HG02678 (cell line): ENCODE measurements around the gene NADSYN1.
"Not testable (repeated sequence)": the region's sequence is repeated elsewhere in the genome, so short reads cannot be mapped to it uniquely, and the experiment has no call there.

Experiments used
- ATAC-seq: cut with Tn5 transposase; IDR thresholded peaks from one replicate; pipeline ENCODE4 v1.9.1; 2021; ENCODE audit warnings: mild to moderate bottlenecking, moderate library complexity; ENCODE audit not compliant: unreplicated experiment

NADSYN1 gene

DNA sequence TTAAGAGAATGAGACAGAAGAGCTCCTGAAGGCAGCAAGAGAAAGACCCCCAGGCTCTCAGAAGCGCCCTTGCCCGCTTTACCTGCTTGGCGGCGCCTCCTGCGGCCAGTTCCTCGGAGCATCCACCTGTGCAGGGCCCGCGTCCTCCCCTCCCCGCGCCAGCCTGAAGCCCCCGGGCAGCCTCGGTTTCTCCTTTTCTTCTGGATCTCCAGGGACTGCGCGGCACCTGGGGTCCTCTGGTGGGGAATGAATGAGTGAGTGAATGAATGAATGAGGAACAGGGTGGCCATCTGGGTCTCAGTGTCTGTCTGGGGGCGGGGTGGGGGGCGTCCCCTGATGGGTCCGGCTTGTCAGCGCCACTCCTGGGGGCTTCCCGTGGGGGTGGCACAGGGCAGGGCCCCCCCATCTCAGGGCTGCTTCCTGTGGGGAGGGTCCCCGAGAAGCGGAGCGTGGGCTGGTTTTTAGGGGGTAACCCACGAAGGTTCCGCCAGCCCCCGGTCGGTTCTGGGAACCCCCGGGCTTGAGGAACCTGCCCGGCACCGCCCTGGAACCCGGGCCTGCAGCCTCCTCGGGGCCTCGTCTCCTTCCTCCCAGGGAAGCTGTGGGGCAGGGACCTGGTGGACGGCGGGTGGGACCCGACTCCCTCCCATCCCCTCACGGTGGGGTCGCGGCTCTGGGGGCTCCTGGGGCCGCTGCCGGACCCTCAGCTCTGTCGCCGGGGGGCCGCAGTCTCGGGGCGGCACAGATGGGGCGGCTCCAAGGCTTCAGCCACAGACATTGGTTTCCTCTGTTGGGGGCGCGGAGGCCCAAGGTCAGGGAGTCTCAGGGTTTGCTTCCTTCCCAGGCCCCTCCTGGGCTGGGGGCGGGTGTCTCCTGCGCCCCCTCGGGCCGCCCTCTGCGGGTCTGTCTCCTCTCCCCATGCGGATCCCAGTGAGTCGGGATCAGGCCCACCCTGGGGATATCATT, 65.8 kb downstream of the NADSYN1 start:
- ATAC-seq = no peak

DNA sequence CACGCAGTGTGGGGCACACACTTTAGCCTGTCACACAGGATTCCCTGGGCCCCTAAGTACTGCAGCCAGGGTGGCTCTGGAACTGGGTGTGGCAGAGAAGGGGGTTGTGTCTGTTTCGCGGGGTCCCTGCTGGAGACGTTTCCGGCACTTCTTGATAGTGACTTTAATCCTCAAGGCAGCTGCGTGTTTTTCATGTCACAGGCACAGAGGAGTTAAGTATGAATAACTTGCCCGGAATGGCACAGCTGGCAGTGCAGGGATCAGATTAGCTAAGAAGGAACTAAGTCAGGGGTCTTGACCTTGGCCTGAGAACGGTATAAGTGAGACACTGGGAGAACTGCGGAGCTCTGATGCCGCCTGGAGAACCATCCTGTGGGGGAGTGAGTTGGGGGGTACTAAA, 66.5 kb downstream of the NADSYN1 start:
- no peak for ATAC-seq

DNA sequence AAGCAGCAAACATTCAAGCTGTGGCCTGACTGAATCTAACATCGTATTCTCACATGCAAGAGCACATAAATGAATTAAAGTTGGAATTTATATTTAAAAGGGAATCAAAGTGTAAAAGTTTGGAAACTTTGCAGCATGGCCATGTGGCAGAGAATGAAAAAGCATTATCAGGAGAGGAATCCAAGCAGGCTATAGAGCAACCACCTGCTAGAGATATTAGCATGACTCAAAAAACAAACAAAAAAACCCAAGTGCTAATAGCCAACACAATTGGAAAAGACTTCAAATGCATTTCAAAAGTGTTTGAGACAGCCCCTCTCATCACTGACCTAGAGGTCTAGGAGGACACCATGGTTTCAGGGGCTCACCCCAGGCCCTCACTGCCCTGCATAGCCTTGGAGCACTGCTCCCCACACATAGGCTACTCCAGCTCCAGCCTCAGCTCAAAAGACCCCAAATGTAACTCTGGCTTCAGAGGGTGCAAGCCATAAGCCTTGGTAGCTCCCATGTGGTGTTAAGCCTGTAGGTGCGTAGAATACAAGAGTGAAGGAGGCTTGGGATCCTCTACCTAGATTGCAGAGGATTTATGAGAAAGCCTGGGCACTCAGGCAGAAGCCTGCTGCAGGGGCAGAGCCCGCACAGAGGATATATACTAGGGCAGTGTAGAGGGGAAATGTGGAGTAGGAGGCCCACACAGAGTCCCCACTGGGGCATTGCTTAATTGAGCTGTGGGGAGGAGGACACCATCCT, 72.4 kb downstream of the NADSYN1 start:
- no peak for ATAC-seq

DNA sequence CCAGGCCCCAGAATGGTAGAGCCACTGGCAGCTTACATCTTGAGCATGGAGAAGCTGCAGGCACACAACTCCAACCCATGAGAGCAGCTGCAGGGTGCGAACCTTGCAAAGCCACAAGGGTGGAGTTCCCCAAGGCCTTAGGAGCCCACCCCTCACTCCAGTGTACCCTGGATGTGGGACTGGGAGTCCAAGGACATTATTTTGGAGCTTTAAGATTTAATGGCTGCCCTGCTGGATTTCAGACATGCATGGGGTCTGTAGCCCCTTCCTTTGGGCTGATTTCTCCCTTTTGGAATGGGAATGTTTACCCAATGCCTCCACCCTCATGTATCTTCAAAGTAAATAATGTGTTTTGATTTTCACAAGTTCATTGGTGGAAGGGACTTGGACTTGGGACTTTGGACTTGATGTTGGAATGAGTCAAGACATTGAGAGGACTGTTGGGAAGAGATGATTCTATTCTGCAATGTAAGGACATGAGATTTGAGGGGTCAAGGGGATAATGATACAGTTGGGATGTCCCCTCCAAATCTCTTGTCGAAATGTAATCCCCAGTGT, 73.0 kb downstream of the NADSYN1 start:
- no peak for ATAC-seq

DNA sequence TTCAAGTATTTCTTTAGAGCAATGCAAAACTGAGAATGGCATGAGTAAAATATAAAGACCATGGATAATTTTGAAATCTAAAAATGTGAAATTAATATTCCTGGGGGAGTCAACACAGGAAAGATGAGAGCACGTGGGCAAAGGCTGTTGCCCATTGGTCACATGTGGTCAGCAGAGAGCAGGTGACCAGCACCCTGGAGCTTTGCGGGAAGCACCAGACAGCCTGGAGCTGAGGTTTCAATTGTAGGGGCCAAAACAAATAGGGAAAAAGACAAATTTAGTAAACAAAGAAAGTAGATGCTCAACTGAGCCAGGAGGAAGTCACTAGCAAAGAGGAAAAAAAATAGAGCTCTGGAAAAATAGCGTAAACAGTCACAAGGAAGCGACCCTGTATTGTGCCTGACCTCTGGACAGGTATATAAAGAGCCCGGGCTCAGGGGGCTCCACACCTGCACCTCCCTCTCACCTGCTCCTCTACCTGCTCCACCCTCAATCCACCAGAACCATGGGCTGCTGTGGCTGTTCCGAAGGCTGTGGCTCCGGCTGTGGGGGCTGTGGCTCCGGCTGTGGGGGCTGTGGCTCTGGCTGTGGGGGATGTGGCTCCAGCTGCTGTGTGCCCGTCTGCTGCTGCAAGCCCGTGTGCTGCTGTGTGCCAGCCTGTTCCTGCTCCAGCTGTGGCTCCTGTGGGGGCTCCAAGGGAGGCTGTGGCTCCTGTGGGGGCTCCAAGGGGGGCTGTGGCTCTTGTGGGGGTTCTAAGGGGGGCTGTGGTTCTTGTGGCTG, 74.0 kb downstream of the NADSYN1 start, which contains the start of gene KRTAP5-7:
TSS of gene KRTAP5-7 (plus strand) at position 472 of the 780 bp plus-strand sequence. CDS start at position 506, 34 bp downstream.
- not testable (repeated sequence) for ATAC-seq

DNA sequence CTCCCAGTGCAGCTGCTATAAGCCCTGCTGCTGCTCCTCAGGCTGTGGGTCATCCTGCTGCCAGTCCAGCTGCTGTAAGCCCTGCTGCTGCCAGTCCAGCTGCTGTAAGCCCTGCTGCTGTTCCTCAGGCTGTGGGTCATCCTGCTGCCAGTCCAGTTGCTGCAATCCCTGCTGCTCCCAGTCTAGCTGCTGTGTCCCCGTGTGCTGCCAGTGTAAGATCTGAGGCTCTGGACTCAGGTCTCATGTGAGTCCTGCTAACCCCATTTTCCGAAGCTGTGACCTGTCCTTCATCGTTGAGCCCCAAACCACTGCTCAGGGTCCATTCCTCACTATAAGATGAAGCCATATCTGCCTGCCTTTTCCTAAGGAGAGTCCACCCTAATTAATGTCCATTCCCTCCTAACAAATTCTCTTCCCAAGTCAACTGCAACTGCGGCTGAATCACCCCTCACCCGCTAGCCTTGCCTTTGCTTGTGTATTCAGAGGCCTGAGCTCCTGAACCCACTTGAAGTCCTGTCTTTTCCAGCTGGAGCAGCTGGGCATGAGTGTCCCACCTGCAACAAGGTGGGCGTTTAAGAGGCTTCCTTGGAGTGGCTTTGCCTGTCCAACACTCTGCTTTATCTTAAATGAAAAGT, 74.7 kb downstream of the NADSYN1 start:
- no peak for ATAC-seq

DNA sequence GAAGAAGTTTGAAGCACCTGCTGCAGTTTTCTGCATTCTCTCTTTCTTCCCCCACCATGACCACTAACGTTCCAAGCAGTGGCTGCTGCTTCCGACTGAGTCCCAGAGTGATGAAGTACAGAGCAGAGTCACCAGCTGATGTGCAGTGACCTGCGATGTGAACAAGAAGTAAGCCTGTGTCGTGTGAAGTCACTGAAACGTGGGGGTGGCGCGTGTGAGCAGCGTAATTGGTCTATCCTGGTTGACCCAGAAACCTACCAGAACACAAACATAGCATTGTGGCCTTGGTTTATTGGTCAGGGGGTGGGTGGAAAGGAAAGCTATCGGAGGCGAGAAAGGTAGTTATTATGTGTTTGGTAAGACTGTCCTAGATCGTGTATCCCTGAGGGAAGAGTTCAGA, 77.6 kb downstream of the NADSYN1 start:
- ATAC-seq = no peak

DNA sequence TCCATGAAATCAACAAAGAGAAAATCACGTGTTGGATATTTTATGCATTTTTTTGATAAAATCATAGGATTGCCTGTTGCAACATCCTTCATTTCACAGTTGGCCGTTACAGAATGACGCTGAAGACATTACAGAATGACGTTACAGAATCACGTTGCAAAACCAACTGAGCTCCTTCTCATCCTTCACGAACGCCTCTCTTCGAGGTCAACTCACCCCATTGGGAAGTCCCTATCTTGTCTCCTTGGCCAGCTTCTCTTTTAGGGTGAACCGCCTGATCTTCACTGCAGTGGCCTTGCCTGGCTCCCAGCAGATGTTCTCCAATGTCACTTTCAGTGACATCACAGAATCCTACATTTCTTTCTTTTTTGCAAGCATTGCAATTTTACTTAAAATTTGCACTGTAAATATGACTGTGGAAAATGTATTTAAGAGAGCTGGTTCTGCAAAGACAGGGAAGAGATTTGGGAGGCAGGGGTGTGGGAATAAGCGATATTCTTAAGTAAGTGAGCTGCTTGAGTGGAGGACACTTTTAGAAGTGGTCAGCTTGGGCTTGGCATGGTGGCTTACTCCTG, 79.1 kb downstream of the NADSYN1 start:
- ATAC-seq = no peak

DNA sequence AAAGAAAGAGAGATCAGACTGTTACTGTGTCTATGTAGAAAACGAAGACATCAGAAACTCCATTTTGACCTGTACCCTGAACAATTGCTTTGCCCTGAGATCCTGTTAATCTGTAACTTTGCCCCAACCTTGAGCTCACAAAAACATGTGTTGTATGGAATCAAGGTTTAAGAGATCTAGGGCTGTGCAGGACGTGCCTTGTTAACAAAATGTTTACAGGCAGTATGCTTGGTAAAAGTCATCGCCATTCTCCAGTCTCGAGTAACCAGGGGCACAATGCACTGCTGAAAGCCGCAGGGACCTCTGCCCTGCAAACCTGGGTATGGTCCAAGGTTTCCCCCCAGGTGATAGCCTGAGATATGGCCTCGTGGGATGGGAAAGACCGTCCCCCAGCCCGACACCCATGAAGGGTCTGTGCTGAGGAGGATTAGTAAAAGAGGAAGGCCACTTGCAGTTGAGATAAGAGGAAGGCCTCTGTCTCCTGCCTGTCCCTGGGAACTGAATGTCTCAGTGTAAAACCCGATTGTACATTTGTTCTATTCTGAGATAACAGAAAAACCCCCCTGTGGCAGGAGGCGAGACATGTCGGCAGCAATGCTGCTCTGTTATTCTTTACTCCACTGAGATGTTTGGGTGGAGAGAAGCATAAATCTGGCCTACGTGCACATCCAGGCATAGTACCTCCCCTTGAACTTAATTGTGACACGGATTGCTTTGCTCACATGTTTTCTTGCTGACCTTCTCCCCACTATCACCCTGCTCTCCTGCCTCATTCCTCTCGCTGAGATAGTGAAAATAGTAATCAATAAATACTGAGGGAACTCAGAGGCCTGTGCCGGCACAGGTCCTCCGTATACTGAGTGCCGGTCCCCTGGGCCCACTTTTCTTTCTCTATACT, 82.0 kb downstream of the NADSYN1 start:
- not testable (repeated sequence) for ATAC-seq

DNA sequence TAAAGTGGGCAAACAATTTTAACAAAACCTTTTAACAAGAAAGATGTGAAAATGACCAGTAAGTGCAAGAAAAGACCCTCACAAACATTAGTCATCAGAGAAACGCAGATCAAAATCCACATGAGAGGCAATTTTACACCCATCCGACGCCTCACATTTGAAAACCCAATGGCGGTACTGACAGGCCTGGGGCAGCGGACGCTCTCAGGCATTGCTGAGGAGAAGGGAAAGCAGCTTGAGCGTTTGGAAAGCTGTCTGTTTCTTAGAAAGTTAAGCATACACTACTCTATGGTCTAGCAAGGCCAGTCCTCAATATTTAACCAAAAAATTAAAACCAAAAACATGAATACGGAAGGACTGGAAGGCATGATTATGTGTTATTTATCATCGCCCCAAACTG, 82.8 kb downstream of the NADSYN1 start:
- no peak for ATAC-seq

DNA sequence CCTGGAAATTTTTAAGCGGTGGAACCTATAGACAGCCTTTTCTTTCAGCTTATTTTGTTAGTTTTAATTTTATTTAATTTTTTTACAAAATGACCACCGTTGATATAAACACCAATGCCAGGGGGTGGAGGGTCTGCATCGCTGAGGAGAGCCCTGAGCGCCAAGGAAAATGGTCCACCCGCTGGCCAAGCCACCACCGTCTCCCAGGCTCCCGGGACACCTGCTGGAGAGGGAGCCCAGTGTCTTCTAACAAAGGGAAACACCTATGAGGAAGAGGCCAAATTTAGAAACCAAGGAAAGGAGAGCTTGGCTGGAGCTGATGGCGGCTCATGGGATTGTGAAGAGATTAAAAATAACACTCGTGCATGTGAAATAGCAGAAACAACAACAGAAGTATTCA, 84.5 kb downstream of the NADSYN1 start:
- no peak for ATAC-seq

DNA sequence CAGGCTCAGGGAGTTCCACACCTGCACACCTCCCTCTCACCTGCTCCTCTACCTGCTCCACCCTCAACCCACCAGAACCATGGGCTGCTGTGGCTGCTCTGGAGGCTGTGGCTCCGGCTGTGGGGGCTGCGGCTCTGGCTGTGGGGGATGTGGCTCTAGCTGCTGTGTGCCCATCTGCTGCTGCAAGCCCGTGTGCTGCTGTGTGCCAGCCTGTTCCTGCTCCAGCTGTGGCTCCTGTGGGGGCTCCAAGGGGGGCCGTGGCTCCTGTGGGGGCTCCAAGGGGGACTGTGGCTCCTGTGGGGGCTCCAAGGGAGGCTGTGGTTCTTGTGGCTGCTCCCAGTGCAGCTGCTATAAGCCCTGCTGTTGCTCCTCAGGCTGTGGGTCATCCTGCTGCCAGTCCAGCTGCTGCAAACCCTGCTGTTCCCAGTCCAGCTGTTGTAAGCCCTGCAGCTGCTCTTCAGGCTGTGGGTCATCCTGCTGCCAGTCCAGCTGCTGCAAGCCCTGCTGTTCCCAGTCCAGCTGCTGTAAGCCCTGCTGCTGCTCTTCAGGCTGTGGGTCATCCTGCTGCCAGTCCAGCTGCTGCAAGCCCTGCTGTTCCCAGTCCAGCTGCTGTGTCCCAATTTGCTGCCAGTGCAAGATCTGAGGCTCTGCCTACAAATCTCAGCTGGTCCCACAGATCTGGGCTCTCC, 85.1 kb downstream of the NADSYN1 start, which contains the start of gene KRTAP5-8:
TSS of gene KRTAP5-8 (plus strand) at position 49 of the 689 bp plus-strand sequence. CDS start at position 80, 31 bp downstream.
- ATAC-seq = not testable (repeated sequence)

DNA sequence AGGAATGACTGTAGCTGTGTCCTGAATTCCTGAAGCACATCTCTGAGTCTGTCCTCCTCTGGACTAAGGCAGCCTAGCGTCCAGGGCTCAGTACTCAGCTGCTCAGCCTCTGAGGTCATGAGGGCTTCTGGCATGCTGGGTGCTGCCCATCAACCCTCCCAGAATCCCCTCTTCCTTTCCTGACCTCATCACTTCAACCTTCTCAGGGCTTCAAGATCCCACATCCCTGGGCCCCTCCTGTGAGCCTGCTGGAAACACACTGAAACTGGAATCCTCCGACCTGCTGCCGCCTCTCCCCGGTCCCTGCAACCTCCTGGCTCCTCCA, 85.6 kb downstream of the NADSYN1 start:
- ATAC-seq = no peak

DNA sequence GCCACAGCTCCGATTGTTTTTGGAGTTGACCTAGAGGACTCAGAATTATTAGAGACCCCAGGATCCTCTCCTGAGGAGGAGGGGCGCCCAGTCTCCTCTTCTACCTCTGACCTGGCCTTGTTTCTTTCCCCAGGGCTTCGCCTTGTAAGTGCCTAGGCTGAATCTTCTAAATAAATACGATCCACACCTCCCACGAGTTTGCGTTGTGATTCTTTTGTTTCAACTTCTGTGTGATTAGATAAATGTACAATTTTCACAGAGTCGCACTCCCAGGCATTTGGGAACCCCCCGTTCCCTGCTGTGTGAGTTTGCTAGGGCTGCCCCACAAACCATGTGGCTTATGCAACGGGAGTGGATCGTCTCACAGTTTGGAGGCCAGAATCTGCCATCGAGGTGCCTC, 86.0 kb downstream of the NADSYN1 start:
- no peak for ATAC-seq

DNA sequence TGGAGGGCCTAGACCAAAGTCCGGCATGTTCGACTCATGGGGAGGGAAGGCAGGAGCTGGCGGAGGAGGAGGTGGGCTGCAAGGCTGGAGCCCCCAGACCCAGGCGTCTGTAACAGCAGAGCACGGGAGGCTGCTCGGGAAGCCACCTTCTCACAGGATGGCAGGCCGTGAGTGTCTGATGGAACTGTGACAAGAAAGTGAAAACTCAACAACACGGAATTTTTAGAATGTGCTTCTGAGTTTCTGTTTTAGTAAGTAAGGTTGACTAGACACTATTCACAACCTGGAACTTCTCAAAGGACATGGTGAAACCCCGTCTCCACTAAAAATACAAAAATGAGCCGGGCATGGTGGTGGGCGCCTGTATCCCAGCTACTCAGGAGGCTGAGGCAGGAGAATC, 87.0 kb downstream of the NADSYN1 start:
- not testable (repeated sequence) for ATAC-seq

DNA sequence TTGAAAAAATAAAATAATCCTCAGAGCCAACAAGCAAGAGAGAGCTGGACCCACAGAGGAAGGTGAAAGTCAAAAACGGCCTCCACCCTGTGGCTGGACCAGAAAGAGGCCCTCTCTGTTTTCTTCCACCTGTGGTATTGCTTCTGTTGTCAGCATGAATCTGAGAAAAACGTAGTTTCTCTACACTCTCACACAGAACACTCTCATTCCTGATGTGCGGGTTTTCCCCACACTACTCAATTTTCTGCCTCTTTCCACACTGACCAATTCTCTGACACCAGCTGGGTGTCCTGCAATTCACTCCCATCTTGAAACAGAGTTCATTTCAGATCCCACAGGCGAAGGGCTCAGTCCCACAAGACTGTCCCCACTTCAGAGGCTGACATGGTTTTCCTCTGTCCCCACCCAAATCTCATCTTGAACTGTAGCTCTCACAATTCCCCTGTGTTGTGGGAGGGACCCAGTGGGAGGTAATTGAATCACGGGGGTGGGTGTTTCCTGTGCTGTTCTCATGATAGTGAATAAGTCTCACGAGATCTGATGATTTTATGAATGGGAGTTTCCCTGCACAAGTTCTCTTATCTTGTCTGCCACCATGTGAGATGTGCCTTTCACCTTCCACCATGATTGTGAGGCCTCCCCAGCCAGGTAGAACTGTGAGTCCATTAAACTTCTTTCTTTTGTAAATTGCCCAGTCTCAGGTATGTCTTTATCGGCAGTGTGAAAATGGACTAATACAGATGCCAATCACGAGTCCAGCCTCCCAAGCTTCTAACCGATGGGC, 87.7 kb downstream of the NADSYN1 start:
- ATAC-seq = not testable (repeated sequence)

DNA sequence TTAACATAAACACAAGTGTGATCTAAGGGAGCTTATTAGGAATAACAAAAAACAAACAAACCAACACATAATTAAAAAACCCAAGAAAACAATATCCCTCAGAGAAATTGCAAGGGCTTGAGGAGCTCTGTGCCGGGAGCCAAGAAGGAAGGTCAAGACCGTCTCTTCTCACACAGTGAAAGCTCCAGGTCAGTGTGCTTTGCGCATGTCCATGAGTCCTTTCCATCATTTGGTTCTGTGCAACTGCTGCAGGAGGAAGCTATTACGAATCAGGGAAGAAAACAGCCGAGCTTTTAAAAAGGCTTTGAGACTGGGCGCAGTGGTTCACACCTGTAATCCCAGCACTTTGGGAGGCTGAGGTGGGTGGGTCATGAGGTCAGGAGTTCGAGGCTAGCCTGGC, 89.4 kb downstream of the NADSYN1 start:
- ATAC-seq = no peak
